Cardiac muscle cell (in vitro differentiated cells and primary cell): Measurements from ENCODE around the gene CASP2. TPM values are rescaled to one million over a fixed set of nuclear protein-coding genes. Genes with fewer than 3 reads are reported as not detected.
A peak's percentile ranks its signal among the peaks of the same experiment; 100 is the strongest.

Source experiments
- DNase-seq, 2 donors: peaks; one replicate each; pipeline versions ENCODE4 v3.0.0 to v3.0.0-alpha.2; 2010 to 2017; ENCODE audit warnings: low read depth in 1 of 2, low spot score in 1 of 2
- H3K27ac ChIP-seq: fragments of 200-600 bp; sonication (generic); 2 replicates; pipeline ENCODE4 v1.5.1; 2016
- H3K27me3 ChIP-seq: fragments of 200-600 bp; sonication (generic); 2 replicates; pipeline ENCODE4 v1.6.0; 2016; ENCODE audit warnings: control low read depth
- H3K36me3 ChIP-seq: fragments of 200-600 bp; sonication (generic); 2 replicates; pipeline ENCODE4 v1.5.1; 2016; ENCODE audit warnings: control low read depth
- H3K4me1 ChIP-seq: fragments of 200-600 bp; sonication (generic); 2 replicates; pipeline ENCODE4 v1.8.1; 2017; ENCODE audit warnings: low read depth, mild to moderate bottlenecking, mixed run types
- H3K4me3 ChIP-seq: fragments of 200-600 bp; sonication (generic); 2 replicates; pipeline ENCODE4 v1.5.1; 2016; ENCODE audit warnings: mild to moderate bottlenecking
- H3K9me3 ChIP-seq: fragments of 200-600 bp; sonication (generic); 2 replicates; pipeline ENCODE4 v1.5.1; 2017; ENCODE audit warnings: low read depth, mild to moderate bottlenecking, control low read depth
- polyA plus RNA-seq: library from polyadenylated mRNA; unstranded; fragments of >200 nt; fragmentation: Nextera tagmentation; extraction: Ambion mirVana; gene quantifications from 2 replicates; pipeline ENCODE4 v1.2.1, GENCODE V29; 2016
- total RNA-seq: library from RNA; depleted of rRNA; stranded (reverse); fragments of >200 nt; gene quantifications from 2 replicates; pipeline ENCODE4 v1.2.3, GENCODE V29; 2016
- TF ChIP-seq, protein P1 (sequence below): IDR thresholded peaks from 2 replicates; pipeline ENCODE4 v1.5.1; 2012; ENCODE audit warnings: low read depth, mild to moderate bottlenecking, low read length

CASP2 gene
- total and polyA plus RNA-seq, 2 experiments from 2014 or later: 8.9 to 11.1 TPM

DNA sequence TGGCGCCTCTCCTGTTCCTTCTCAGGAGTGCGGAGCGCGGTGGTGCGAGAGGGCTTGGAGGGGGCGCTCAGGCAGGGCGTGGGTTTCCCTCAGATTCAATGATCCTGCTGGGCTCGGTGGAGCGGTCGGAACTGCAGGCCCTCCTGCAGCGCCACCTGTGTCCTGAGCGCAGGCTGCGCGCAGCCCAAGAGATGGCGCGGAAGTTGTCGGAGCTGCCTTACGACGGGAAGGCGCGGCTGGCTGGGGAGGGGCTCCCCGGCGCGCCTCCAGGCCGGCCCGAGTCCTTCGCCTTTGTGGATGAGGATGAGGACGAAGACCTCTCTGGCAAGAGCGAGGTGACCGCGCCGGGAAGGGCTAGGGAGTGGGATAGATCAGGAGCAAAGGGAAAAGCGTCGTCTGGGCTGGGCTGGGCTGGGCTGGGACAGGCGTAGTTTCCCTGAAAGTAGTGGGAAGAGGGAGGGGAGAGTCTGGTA lies 57.3 kb downstream of the CASP2 start:
- DNase-seq: peak; percentile 37 to 72
- H3K27me3 ChIP-seq: peaks cover 26% of the 10 kb centered on the region
- H3K4me1 ChIP-seq: no peaks in the 10 kb centered on the region
- H3K36me3 ChIP-seq: no peaks in the 10 kb centered on the region
- H3K9me3 ChIP-seq: no peaks in the 10 kb centered on the region
- H3K27ac ChIP-seq: no peak overlapping the region
- TF ChIP-seq, protein P1, sequence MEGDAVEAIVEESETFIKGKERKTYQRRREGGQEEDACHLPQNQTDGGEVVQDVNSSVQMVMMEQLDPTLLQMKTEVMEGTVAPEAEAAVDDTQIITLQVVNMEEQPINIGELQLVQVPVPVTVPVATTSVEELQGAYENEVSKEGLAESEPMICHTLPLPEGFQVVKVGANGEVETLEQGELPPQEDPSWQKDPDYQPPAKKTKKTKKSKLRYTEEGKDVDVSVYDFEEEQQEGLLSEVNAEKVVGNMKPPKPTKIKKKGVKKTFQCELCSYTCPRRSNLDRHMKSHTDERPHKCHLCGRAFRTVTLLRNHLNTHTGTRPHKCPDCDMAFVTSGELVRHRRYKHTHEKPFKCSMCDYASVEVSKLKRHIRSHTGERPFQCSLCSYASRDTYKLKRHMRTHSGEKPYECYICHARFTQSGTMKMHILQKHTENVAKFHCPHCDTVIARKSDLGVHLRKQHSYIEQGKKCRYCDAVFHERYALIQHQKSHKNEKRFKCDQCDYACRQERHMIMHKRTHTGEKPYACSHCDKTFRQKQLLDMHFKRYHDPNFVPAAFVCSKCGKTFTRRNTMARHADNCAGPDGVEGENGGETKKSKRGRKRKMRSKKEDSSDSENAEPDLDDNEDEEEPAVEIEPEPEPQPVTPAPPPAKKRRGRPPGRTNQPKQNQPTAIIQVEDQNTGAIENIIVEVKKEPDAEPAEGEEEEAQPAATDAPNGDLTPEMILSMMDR: peak; percentile 54
- no peak overlapping the region for H3K4me3 ChIP-seq

DNA sequence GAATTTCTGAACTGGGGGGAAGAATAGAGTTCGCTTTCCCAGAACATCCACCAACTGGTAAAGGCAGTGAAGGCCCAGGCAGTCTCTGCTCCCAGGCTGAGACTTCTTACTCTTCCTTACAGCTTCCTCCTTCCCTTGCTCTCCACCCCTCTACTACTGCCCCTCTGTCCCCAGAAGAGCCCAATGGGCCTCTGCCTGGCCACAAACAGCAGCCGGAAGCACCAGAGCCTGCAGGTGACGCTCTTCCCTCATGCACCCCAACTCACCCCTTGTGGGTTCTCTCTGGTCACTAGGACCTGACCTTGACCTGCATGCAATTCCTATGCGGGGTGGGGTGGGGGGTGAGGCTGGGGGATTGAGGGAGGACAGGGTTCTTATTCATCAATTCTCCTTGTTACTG lies 57.9 kb downstream of the CASP2 start:
- DNase-seq: no peak

DNA sequence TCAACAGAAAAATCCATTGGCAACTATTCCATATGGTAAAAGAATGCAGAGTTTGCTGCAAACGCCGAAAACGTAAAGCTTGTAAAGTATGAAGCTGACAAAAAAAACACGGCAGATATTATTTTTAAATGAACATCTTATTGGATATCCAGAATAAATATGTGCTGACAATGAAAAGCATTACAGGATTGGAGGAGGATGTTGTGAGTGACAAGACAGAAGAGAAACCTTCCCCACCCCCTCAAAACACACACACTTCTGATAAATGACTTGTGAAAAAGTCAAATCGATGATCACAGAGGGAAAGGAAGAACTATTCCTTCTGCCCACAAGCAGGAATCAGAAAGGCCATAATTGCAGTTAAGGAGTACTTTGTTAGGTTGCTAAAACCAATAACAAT lies 59.8 kb downstream of the CASP2 start:
- no peak overlapping the region for H3K27ac ChIP-seq
- no peaks in the 10 kb centered on the region for H3K9me3 ChIP-seq
- DNase-seq: no peak

More for the DNA sequence above, 57.9 kb downstream of the CASP2 start:
- peaks cover 26% of the 10 kb centered on the region for H3K27me3 ChIP-seq
- H3K4me1 ChIP-seq: no peaks in the 10 kb centered on the region
- TF ChIP-seq, protein P1: no peak
- H3K27ac ChIP-seq: no peak overlapping the region
- H3K9me3 ChIP-seq: no peaks in the 10 kb centered on the region
- H3K36me3 ChIP-seq: no peaks in the 10 kb centered on the region
- H3K4me3 ChIP-seq: no peak overlapping the region

DNA sequence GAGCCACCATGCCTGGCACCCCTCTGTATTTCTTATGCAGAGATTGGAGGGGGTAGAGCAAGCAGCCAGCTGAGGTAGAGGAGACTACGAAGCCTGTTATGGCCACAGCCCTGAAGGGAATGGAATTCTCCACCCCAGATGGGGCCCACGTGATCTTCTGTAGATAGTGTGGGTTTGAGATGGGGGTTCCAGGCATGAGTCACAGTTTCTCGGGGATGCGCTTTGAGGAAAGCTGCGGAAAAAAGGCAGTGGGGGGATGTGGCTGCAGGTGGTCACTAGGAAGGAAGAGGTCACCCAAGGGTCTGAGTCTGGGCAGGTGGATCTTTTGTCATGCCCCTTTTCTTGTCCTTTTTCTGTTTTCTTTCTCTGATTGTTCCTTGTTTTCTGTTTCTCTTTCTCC lies 62.9 kb downstream of the CASP2 start:
- peaks cover 10% of the 10 kb centered on the region for H3K27me3 ChIP-seq
- no peaks in the 10 kb centered on the region for H3K36me3 ChIP-seq
- TF ChIP-seq, protein P1: no peak
- no peak overlapping the region for H3K27ac ChIP-seq
- no peak for DNase-seq
- no peaks in the 10 kb centered on the region for H3K9me3 ChIP-seq
- no peaks in the 10 kb centered on the region for H3K4me1 ChIP-seq
- H3K4me3 ChIP-seq: no peak overlapping the region

More for the DNA sequence above, 59.8 kb downstream of the CASP2 start:
- peaks cover 26% of the 10 kb centered on the region for H3K27me3 ChIP-seq
- no peaks in the 10 kb centered on the region for H3K4me1 ChIP-seq
- TF ChIP-seq, protein P1: no peak
- no peak overlapping the region for H3K4me3 ChIP-seq
- H3K36me3 ChIP-seq: no peaks in the 10 kb centered on the region

DNA sequence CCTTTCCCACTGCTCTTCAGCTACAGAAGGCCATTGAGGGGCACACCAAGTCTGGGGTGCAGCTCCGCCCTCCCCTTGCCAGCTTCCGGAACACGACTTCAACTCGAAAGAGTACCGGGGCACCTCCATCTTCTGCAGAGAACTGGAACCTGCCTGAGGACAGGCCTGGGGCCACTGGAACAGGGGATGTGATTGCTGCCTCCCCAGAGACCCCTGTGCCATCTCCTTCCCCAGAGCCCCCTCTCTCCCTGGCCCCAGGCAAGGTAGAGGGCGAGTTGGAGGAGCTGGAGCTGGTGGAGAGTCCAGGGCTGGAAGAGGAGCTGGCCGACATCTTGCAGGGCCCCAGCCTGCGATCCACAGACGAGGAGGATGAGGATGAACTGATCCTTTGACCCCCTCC lies 63.4 kb downstream of the CASP2 start:
- TF ChIP-seq, protein P1: no peak
- Histone ChIP-seq H3K4me1 (no peaks in the 10 kb centered on the region), H3K27ac (no peak overlapping the region), H3K27me3 (peaks cover 5% of the 10 kb centered on the region), H3K4me3 (no peak overlapping the region), H3K9me3 (no peaks in the 10 kb centered on the region), H3K36me3 (no peaks in the 10 kb centered on the region)
- no peak for DNase-seq
